HG02973 (cell line): ENCODE data around the gene CCDC179.
A peak's percentile ranks its signal among the peaks of the same experiment; 100 is the strongest.

Experiments used
- ATAC-seq: cut with Tn5 transposase; IDR thresholded peaks from one replicate; pipeline ENCODE4 v1.9.1; 2021; ENCODE audit warnings: moderate library complexity; ENCODE audit not compliant: unreplicated experiment

CCDC179 gene

DNA sequence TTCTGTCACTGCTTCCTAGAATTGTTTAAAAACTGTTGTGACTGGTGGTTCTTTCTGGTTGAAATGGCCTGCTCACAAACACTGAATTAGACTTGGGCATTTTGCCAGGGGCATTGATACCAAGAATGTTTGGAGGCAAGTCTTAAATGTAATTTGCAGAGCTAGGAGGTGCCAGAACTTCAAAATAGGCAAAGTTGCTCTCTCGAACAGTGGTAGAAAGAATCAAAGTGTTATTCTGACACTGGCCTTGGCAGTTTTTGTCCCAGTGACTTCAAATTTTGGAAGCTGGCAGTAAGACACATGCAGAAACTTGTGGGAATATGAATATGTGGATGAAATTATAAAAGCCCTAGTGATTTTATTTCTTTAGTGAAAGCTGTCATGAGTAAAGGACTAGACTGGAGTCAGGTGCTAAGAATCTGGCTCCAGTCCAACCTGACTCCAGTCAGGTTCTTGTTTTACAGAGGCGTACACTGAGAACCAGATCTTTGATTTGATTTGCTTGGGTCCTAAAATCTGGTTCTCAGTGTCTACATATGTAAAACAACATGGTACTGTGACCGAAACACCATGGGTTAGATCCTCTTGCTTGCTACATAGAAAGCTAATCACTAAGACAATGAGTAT lies 51.6 kb downstream of the CCDC179 start:
- ATAC-seq, result peak; percentile 13

DNA sequence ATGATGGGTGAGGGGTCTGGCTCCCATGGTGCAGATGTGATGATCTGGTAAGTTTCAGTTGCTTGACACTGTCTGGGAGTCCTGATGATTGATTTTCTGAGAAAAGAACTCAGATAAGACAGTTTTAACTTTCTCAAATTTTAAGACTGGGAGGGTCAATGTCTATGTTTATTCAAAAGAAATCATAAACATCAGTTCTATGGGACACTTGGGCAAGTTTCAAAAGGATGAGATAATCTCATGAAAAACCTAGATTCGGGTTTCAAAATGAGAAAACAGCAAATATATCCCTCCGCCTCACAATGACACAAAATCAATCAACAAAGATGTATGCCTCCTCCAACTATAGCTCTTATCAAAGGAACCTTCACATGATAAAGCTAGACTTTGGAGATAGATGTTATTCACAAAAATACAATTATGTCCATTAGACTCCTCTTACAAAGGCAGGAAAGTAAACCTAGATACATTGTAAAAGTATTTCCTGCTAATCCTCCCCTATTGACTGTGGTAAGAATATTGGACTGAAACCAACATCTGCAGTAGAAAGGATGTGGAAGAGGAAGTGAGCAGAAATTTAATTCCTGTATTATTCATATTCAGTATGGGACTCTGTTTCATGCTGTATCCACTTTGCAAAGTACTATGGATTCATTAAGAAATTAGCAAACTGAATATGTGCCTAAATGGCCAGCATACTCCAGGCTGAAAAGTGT lies 52.3 kb downstream of the CCDC179 start:
- ATAC-seq, result peak; percentile 98

- no peak for ATAC-seq
These were observed 52.9 kb downstream of the CCDC179 start for GRCh38 chr11:22807391-22807790.

DNA sequence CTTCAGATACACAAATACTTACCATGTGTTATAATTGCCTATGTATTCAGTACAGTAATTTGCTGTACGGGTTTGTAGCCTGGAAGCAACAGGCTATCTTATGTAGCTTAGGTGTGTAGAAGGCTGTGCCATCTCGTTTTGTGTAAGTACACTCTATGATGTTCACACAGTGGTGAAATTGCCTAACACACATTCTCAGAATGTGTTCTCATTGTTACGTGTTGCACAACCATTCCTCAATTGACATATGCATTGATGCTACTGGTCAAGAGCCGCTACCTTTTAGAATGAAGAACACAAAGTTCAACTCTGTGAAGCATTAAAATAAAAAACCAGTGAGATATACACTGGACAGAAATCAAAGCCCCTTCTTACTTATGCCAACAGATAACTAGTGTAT lies 57.4 kb downstream of the CCDC179 start:
- ATAC-seq, result no peak

GRCh38 chr11:22800482-22800881 lies 59.8 kb downstream of the CCDC179 start:
- ATAC-seq, result no peak

- ATAC-seq, result no peak
These were observed 61.4 kb downstream of the CCDC179 start for GRCh38 chr11:22798901-22799300.

GRCh38 chr11:22797047-22797446 lies 63.2 kb downstream of the CCDC179 start:
- ATAC-seq, result no peak
